ENCODE measurements around the gene FAU. TPM values are rescaled to one million over a fixed set of nuclear protein-coding genes. Genes with fewer than 3 reads are reported as not detected.

FAU gene
- total RNA-seq, 1 donor from 2014 or later, result 697 TPM

DNA sequence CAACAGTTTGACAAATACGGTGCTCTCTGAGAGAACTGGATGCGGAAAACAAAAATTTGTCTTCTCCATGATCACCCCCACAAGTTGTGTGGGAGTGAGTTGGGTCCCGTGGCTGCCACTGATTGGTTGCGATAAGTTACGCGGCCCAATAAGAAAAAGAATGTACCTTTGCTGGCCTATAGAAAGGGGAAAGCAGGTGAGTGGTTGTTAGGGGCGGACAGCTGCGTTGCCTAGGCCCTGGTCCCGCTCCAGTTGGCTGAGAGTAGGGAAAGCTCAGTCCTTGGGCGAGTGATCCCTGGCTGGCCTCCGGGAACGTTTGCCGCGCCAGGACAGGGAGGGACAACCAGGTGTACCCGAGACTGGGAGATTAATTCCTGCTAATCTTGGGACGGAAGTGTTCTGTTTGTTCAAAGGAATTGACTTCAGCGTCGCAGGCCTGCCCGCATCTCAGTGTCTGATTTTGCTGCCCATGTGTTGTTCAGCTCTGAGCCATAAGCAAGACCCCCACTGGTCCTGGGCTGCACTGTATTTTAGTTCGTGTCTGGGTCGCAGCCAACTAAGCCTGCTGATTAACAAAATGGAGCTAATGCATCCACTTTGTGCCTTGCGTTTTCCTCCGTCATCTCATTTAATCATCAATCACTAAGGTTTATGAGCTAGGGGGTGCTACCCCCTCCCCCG, 13.2 kb upstream of the FAU start:
- TF ChIP-seq, protein P1, sequence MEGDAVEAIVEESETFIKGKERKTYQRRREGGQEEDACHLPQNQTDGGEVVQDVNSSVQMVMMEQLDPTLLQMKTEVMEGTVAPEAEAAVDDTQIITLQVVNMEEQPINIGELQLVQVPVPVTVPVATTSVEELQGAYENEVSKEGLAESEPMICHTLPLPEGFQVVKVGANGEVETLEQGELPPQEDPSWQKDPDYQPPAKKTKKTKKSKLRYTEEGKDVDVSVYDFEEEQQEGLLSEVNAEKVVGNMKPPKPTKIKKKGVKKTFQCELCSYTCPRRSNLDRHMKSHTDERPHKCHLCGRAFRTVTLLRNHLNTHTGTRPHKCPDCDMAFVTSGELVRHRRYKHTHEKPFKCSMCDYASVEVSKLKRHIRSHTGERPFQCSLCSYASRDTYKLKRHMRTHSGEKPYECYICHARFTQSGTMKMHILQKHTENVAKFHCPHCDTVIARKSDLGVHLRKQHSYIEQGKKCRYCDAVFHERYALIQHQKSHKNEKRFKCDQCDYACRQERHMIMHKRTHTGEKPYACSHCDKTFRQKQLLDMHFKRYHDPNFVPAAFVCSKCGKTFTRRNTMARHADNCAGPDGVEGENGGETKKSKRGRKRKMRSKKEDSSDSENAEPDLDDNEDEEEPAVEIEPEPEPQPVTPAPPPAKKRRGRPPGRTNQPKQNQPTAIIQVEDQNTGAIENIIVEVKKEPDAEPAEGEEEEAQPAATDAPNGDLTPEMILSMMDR (conservative IDR thresholded peaks at IDR 0.05), result no peak
- Mint-ChIP-seq H3K27ac (ENCODE audit: unreplicated experiment) (peak overlapping the region; percentile 100), H3K27me3 (ENCODE audit: low read depth) (peaks cover 23% of the 10 kb centered on the region), H3K9me3 (no peaks in the 10 kb centered on the region), H3K4me3 (peak overlapping the region; percentile 100), H3K36me3 (ENCODE audit: low read depth) (no peaks in the 10 kb centered on the region), H3K4me1 (peaks cover 29% of the 10 kb centered on the region)
- peak; percentile 59 for DNase-seq (ENCODE audit: low read depth, low spot score)

DNA sequence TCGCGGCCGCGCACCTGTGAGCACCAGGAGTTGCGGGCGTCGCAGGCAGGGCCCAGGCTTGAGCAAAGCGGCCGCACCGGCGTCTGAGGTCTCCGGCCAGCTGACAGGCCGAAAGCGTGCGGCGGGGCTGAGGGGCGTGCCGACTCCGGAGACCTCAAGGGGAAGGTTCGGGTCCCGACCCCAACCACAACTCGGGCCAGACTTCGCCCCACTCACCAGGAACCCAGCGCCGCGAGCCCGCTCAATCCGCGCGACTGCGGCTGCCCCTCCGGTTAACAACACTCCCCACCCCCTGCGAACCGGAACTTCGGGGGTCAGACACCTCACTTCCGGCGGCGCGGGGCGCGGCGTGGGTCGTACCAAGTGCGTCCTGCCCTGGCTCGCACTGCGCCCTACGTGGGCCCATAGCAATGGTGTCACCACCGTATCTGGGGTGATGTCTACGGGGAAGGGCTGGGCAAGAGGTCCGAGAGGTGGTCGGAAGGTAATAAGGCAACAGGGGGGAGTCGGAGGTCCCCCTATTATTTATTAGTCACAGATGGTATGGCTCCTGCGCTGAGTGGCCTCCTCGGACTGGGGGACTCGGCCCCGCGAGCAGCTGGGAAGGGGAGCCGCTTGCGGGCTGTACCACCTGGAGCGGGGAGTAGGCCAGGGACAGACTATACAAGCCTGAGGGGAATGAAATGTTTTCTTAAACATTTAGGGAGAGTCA, 12.5 kb upstream of the FAU start, which contains the start of gene SYVN1:
Gene SYVN1 (minus strand): TSS at position 280 of the 712 bp plus-strand sequence. CDS start 918 bp downstream, outside the sequence.
- Mint-ChIP-seq H3K27ac (ENCODE audit: unreplicated experiment) (peak within 1 kb of the TSS; percentile 100), H3K27me3 (ENCODE audit: low read depth) (peaks cover 19% of the 10 kb centered on the region), H3K9me3 (no peaks in the 10 kb centered on the region), H3K4me3 (peak within 1 kb of the TSS; percentile 100), H3K4me1 (peaks cover 29% of the 10 kb centered on the region), H3K36me3 (ENCODE audit: low read depth) (no peaks in the 10 kb centered on the region)
- peak; percentile 81 for DNase-seq (ENCODE audit: low read depth, low spot score)
- TF ChIP-seq, protein P1 (conservative IDR thresholded peaks at IDR 0.05), result no peak

DNA sequence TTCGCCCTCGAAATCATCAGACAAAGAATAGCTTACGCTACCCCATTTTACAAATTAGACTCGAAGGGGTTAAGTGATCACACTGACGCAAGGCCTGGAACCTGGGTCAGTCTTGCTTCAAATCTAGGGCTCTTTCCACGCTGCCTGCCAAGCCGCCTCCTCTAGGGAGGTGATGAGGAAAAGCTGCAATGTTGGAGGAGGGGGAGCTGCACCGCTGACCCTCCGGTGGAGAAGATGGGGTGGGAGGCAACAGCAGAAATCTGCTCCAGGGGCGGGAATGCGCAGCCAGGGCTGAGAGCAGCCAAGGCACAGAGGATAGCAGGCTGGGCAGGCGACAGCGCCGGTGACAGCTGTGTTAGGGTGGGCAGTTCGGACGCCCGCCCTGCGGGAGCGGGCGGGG, 11.8 kb upstream of the FAU start:
- Mint-ChIP-seq H3K4me3 (peak overlapping the region; percentile 100), H3K4me1 (peaks cover 29% of the 10 kb centered on the region), H3K36me3 (ENCODE audit: low read depth) (no peaks in the 10 kb centered on the region), H3K27me3 (ENCODE audit: low read depth) (peaks cover 15% of the 10 kb centered on the region), H3K27ac (ENCODE audit: unreplicated experiment) (peak overlapping the region; percentile 99), H3K9me3 (no peaks in the 10 kb centered on the region)
- TF ChIP-seq, protein P1 (conservative IDR thresholded peaks at IDR 0.05), result no peak
- DNase-seq (ENCODE audit: low read depth, low spot score), result no peak

DNA sequence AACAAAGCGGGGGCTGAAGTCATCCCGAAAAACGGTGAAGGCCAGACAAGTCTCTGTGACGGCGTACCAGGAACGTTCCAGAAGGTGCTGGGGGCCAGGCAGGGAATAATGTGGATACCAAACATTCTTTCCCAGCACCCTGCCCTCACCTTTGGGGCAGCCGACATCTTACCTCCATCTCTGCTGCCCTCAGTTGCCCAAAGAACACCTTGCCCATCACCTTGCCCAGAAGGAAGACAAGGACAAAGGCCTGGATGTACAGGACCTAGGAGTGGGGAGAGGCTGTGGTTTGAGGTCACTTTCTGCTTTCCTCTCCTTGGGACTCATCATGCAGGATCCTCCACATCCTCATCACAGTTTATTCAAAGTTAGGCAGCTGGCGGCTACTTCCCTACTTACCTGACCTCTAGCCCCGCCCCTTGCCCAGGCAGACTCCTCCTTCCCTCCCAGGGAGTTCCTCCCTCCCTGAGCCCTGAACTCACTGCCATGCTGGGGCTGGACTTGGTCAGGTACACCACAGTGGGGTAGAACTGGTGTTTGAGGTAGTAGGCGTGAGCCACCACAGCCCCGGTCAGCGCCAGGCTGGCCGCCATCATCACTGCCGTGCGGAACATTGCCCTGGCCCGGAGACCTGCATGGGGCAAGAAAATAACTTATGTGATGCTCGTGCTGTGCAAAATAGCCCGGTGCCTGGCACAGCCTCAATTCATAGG, 11.2 kb upstream of the FAU start:
- DNase-seq (ENCODE audit: low read depth, low spot score), result no peak
- Mint-ChIP-seq H3K27me3 (ENCODE audit: low read depth) (peaks cover 13% of the 10 kb centered on the region), H3K4me3 (peak overlapping the region; percentile 100), H3K36me3 (ENCODE audit: low read depth) (no peaks in the 10 kb centered on the region), H3K4me1 (peaks cover 29% of the 10 kb centered on the region), H3K9me3 (no peaks in the 10 kb centered on the region), H3K27ac (ENCODE audit: unreplicated experiment) (peak overlapping the region; percentile 99)
- TF ChIP-seq, protein P1 (conservative IDR thresholded peaks at IDR 0.05), result no peak

DNA sequence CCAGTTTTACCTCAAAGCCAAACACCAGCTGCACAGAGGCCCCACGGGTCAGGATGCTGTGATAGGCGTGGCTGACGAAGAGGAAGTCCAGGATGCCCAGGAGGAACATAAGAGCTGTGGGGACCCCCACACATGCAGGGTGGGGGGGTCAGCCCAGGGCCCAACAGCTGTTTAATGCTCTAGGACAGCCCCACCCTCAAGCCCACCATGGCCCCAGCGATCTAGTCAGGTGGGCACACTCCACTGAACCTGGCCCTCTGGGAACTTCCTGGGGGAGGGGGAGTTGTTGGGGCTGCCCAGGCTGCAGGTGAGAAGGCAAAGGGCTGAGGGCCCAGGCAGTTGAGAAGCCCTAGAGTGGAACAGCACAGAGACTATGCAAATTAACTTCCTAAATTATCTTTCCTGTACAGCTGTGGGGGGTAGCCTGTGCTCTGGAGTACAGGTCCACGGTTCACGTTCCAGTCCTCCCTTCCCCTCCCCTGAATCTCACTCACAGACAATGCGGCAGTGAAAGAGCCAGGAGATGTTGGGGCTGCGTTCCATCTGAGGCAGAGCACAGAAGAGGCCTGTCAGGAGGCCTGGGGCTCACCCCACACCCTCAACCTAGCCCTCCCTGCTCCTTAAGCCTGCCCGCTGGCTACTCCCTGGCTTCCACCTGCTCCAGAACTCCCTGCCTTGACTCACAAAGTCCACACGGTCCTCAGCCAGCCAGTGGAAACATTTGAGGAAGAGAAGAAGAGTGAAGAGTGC, 10.5 kb upstream of the FAU start:
- Mint-ChIP-seq H3K9me3 (no peaks in the 10 kb centered on the region), H3K27ac (ENCODE audit: unreplicated experiment) (no peak overlapping the region)
- no peak for DNase-seq (ENCODE audit: low read depth, low spot score)

More for the DNA sequence above, 10.5 kb upstream of the FAU start:
- Mint-ChIP-seq H3K36me3 (ENCODE audit: low read depth) (no peaks in the 10 kb centered on the region), H3K4me1 (peaks cover 29% of the 10 kb centered on the region), H3K4me3 (peak overlapping the region; percentile 100), H3K27me3 (ENCODE audit: low read depth) (peaks cover 11% of the 10 kb centered on the region)
- TF ChIP-seq, protein P1 (conservative IDR thresholded peaks at IDR 0.05), result no peak

Data from neural crest cell (in vitro differentiated cells).